SK-N-SH (cell line): ENCODE results near the gene CLDN6. TPM values are rescaled to one million over a fixed set of nuclear protein-coding genes. Genes with fewer than 3 reads are reported as not detected.

Source experiments
- CTCF ChIA-PET: fragments of 300-600, 350-600 bp; formaldehyde crosslinking; extraction: SDS; loops from one replicate; lab custom pipeline; 2021; lab: Yijun Ruan, JAX
- POLR2A ChIA-PET: fragments of 350-600 bp; sonication (Branson Sonifier 250); formaldehyde crosslinking; extraction: SDS; loops from one replicate; lab custom pipeline; 2020; ENCODE audit warnings: antibody characterized with exemption, inconsistent platforms; lab: Yijun Ruan, JAX
- DNase-seq: peaks from one replicate; pipeline ENCODE4 v3.0.0; 2012
- H2AFZ ChIP-seq: fragments of 200-600 bp; sonication (generic); 2 replicates; pipeline ENCODE4 v1.8.1; 2016; ENCODE audit warnings: antibody characterized with exemption, mild to moderate bottlenecking, low read depth
- H3F3A ChIP-seq: fragments of 200-600 bp; sonication (generic); replicated peaks from 2 replicates; pipeline ENCODE3; 2016; ENCODE audit warnings: antibody characterized with exemption, mild to moderate bottlenecking; ENCODE audit not compliant: insufficient read depth
- H3K27ac ChIP-seq, 2 experiments: fragments of 200-500 bp in 1 of 2; fragments of 200-600 bp in 1 of 2; sonication (Bioruptor generic) in 1 of 2; sonication (generic), shearing (Covaris generic) in 1 of 2; 2 replicates each; pipeline versions ENCODE4 v1.5.1 to v1.6.1; 2014 to 2016; ENCODE audit warnings: low read depth in 2 of 2, inconsistent platforms in 1 of 2, low read length in 1 of 2, mild to moderate bottlenecking in 1 of 2, mixed read lengths in 1 of 2
- H3K27me3 ChIP-seq: fragments of 200-600 bp; sonication (generic), shearing (Covaris generic); 2 replicates; pipeline ENCODE4 v1.6.1; 2016; ENCODE audit warnings: mixed run types; ENCODE audit not compliant: insufficient read depth
- H3K36me3 ChIP-seq, 2 experiments: fragments of 200-500 bp in 1 of 2; fragments of 200-600 bp in 1 of 2; sonication (Bioruptor generic) in 1 of 2; sonication (generic) in 1 of 2; replicated peaks in 1 of 2; 2 replicates each; pipeline versions ENCODE3 to v1.5.1; 2014 to 2016; ENCODE audit warnings: low read length in 1 of 2, mild to moderate bottlenecking in 1 of 2; ENCODE audit not compliant: insufficient read depth in 2 of 2, control insufficient read depth in 1 of 2
- H3K4me1 ChIP-seq, 2 experiments: fragments of 200-500 bp in 1 of 2; fragments of 200-600 bp in 1 of 2; sonication (Bioruptor generic) in 1 of 2; sonication (generic), shearing (Covaris generic) in 1 of 2; 2 replicates each; pipeline versions ENCODE4 v1.5.1 to v1.6.1; 2014 to 2016; ENCODE audit warnings: low read depth in 1 of 2, low read length in 1 of 2, mixed run types in 1 of 2; ENCODE audit not compliant: insufficient read depth in 2 of 2, control insufficient read depth in 1 of 2
- H3K4me2 ChIP-seq: fragments of 200-600 bp; sonication (generic), shearing (Covaris generic); 2 replicates; pipeline ENCODE4 v1.6.1; 2017; ENCODE audit warnings: mixed run types
- H3K4me3 ChIP-seq, 2 experiments: fragments of 200-500 bp in 1 of 2; fragments of 200-600 bp in 1 of 2; sonication (Bioruptor generic) in 1 of 2; sonication (generic), shearing (Covaris generic) in 1 of 2; 2 replicates each; pipeline versions ENCODE4 v1.5.1 to v1.8.1; 2014 to 2016; ENCODE audit warnings: low read depth in 2 of 2, inconsistent platforms in 1 of 2, low read length in 1 of 2, mild to moderate bottlenecking in 1 of 2, mixed read lengths in 1 of 2, moderate library complexity in 1 of 2
- H3K79me2 ChIP-seq: fragments of 200-600 bp; sonication (generic); 2 replicates; pipeline ENCODE4 v1.8.1; 2017; ENCODE audit warnings: mild to moderate bottlenecking; ENCODE audit not compliant: insufficient read depth
- H3K9ac ChIP-seq: fragments of 200-600 bp; sonication (generic); 2 replicates; pipeline ENCODE4 v1.6.1; 2017; ENCODE audit warnings: mixed run types
- H3K9me2 ChIP-seq: fragments of 200-600 bp; sonication (generic); 2 replicates; pipeline ENCODE4 v1.6.1; 2017; ENCODE audit warnings: mixed run types
- H3K9me3 ChIP-seq: fragments of 200-600 bp; sonication (generic); 2 replicates; pipeline ENCODE4 v1.6.1; 2017; ENCODE audit warnings: mixed run types, mild to moderate bottlenecking, moderate library complexity
- H4K20me1 ChIP-seq: fragments of 200-600 bp; sonication (generic); 2 replicates; pipeline ENCODE4 v1.6.1; 2017; ENCODE audit warnings: mild to moderate bottlenecking, mixed run types; ENCODE audit not compliant: insufficient read depth
- CTCF ChIP-seq: fragments of 200-600 bp; sonication (generic); IDR thresholded peaks from 2 replicates; pipeline ENCODE4 v1.6.1; 2017; ENCODE audit warnings: antibody characterized with exemption, mild to moderate bottlenecking, moderate library complexity
- ELF1 ChIP-seq: IDR thresholded peaks from 2 replicates; pipeline ENCODE4 v1.4.0; 2012
- FOSL2 ChIP-seq: IDR thresholded peaks from 2 replicates; pipeline ENCODE4 v1.4.0; 2012; ENCODE audit warnings: low read depth, mild to moderate bottlenecking, moderate library complexity, borderline replicate concordance
- FOXJ3 ChIP-seq: sonication (generic); formaldehyde crosslinking; IDR thresholded peaks from 2 replicates; pipeline ENCODE4 v1.5.1; 2020; ENCODE audit warnings: mild to moderate bottlenecking, missing genetic modification reagents
- FOXM1 ChIP-seq: IDR thresholded peaks from 2 replicates; pipeline ENCODE4 v1.4.0; 2012; ENCODE audit warnings: low read depth, mild to moderate bottlenecking
- GABPA ChIP-seq: IDR thresholded peaks from 2 replicates; pipeline ENCODE4 v1.4.0; 2012; ENCODE audit warnings: low read depth, mild to moderate bottlenecking
- JUND ChIP-seq: IDR thresholded peaks from 2 replicates; pipeline ENCODE4 v1.4.0; 2012
- MEF2A ChIP-seq: IDR thresholded peaks from 2 replicates; pipeline ENCODE4 v1.4.0; 2012; ENCODE audit warnings: low read depth, borderline replicate concordance
- NRF1 ChIP-seq: IDR thresholded peaks from 2 replicates; pipeline ENCODE4 v1.6.1; 2012; ENCODE audit warnings: low read depth, mild to moderate bottlenecking, low read length
- PBX3 ChIP-seq: IDR thresholded peaks from 2 replicates; pipeline ENCODE4; 2012
- REST ChIP-seq: IDR thresholded peaks from 2 replicates; pipeline ENCODE4 v1.6.1; 2012; ENCODE audit warnings: mild to moderate bottlenecking, low read depth, low read length, moderate library complexity
- RXRA ChIP-seq: IDR thresholded peaks from 2 replicates; pipeline ENCODE4 v1.4.0; 2012; ENCODE audit warnings: low read depth, mild to moderate bottlenecking, borderline replicate concordance
- SIN3A ChIP-seq: IDR thresholded peaks from 2 replicates; pipeline ENCODE4 v1.6.1; 2012; ENCODE audit warnings: low read depth, mild to moderate bottlenecking, low read length, moderate library complexity, borderline replicate concordance
- WGBS: methylation state at CpG from one replicate; pipeline ENCODE4 v1.1.6; 2017; ENCODE audit warnings: low lambda C conversion rate; 5-methylcytosine and 5-hydroxymethylcytosine counted together
- polyA plus RNA-seq, 3 experiments: library from polyadenylated mRNA; depleted of rRNA; stranded (reverse); fragments of >200 nt; gene quantifications; 2 replicates each; pipeline ENCODE4 v1.2.3, GENCODE V29; 2012
- TF ChIP-seq, protein P1 (sequence below): IDR thresholded peaks from 2 replicates; pipeline ENCODE4 v1.4.0; 2012; ENCODE audit warnings: low read depth, borderline replicate concordance

CLDN6 gene
- polyA plus RNA-seq, 1 of the 3 experiments (the other 2 are of a cell fraction) = 0.20 TPM

DNA sequence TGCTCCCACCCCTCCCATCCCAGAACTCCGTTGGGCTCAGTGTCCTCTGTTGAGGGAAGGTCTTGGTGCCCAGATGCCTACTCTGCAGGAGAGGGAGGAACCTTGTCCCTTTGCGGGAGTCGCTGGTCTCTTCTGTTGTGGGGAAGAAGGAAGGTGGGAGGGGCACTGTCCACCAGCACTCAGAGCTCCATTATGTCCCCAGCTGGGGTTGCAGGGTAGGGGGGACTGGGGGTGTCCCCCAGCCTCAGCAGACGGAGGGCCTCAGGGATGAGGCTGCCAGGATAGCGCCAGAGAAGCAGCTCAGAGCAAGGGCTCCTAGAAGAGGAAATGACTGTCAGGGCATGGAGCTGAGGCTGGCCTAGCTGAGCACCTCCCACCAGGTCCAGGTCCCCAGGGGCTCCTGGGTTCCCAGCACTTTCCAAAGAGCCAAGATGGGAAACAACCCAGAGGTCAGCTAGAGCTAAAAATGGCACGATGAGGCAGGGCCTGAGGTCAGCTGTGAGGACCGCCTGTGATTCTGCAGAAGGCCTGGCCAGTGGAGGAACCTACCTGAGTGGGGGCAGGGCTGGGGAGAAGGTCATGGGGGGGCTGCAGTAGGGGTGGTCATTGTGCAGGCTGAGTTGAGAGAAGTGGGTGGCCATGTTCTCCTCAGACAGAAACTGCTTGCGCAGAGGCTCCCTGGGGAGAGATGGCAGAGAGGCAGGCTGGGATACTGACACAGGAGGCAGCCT lies 4.9 kb upstream of the CLDN6 start:
- Histone ChIP-seq H3K9me2 (no peaks in the 10 kb centered on the region), H3K79me2 (peaks cover 11% of the 10 kb centered on the region; the same call in 1 of the 2 replicates)

GRCh38 chr16:3022208-3022683 lies 4.3 kb upstream of the CLDN6 start:
- H3K4me1 ChIP-seq = peaks cover 8 to 33% of the 10 kb centered on the region in 2 experiments; a peak in 3 of 4 replicates
- peak overlapping the region; percentile 80 to 88; a peak in 3 of 4 replicates for H3K4me3 ChIP-seq
- H3K9me3 ChIP-seq = no peaks in the 10 kb centered on the region
- H3K9me2 ChIP-seq = no peaks in the 10 kb centered on the region
- H3K79me2 ChIP-seq = peaks cover 11% of the 10 kb centered on the region; the same call in 1 of the 2 replicates
- peak overlapping the region; percentile 100 for H3K9ac ChIP-seq
- ChIA-PET POLR2A (no interaction called here), CTCF (interaction anchor here (0.9 to 8.5 kb wide), 5 partner anchors 9 to 60 kb away, joined by 3 to 111 read pairs (median 4); no protein-coding TSS in a partner anchor)
- H3K27me3 ChIP-seq = no peaks in the 10 kb centered on the region
- peak overlapping the region; percentile 99 for H3K4me2 ChIP-seq
- peak overlapping the region; percentile 94 to 99 for H3K27ac ChIP-seq
- H3K36me3 ChIP-seq = peaks cover 16 to 20% of the 10 kb centered on the region in 2 experiments
- DNase-seq = no peak
- peaks cover 45% of the 10 kb centered on the region for H3F3A ChIP-seq
- no peak overlapping the region for H2AFZ ChIP-seq
- 3% methylated on average over 8 of the region's 8 CpGs for WGBS
- peaks cover 8% of the 10 kb centered on the region for H4K20me1 ChIP-seq
- TF ChIP-seq ELF1 = no peak
- TF ChIP-seq FOXJ3 (CRISPR knock-in tag) = no peak
- TF ChIP-seq CTCF = no peak
- TF ChIP-seq REST = 0 out of 2 replicates have a peak, but pooled peaks have one; percentile 24
- no peak for TF ChIP-seq NRF1
- no peak; the same call in 1 of the 2 replicates for TF ChIP-seq MEF2A
- TF ChIP-seq SIN3A = peak; percentile 64; the same call in 1 of the 2 replicates
- peak; percentile 62; the same call in 1 of the 2 replicates for TF ChIP-seq RXRA
- TF ChIP-seq PBX3 = peak; percentile 48
- TF ChIP-seq FOXM1 = 0 out of 2 replicates have a peak, but pooled peaks have one; percentile 36

More for the DNA sequence above, 4.9 kb upstream of the CLDN6 start:
- Histone ChIP-seq H3K4me3 (peak overlapping the region; percentile 80 to 88), H3K27ac (peak overlapping the region; percentile 94 to 99), H3K4me1 (peaks cover 8 to 33% of the 10 kb centered on the region in 2 experiments; a peak in 3 of 4 replicates), H3F3A (peaks cover 51% of the 10 kb centered on the region), H3K36me3 (peaks cover 21 to 26% of the 10 kb centered on the region in 2 experiments), H3K9me3 (no peaks in the 10 kb centered on the region), H3K9ac (peak overlapping the region; percentile 100), H2AFZ (no peak overlapping the region), H3K27me3 (no peaks in the 10 kb centered on the region), H3K4me2 (peak overlapping the region; percentile 99), H4K20me1 (peaks cover 10% of the 10 kb centered on the region)
- WGBS = 7% methylated on average over 8 of the region's 8 CpGs
- ChIA-PET CTCF (interaction anchor here (0.7 to 8.5 kb wide), 6 partner anchors 9 to 66 kb away, joined by 3 to 111 read pairs (median 4); no protein-coding TSS in a partner anchor), POLR2A (no interaction called here)
- TF ChIP-seq GABPA = 0 out of 2 replicates have a peak, but pooled peaks have one; percentile 3
- TF ChIP-seq ELF1 = peak; percentile 8; the same call in 1 of the 2 replicates
- TF ChIP-seq NRF1 = no peak
- peak; percentile 31; the same call in 1 of the 2 replicates for TF ChIP-seq MEF2A
- TF ChIP-seq, protein P1, sequence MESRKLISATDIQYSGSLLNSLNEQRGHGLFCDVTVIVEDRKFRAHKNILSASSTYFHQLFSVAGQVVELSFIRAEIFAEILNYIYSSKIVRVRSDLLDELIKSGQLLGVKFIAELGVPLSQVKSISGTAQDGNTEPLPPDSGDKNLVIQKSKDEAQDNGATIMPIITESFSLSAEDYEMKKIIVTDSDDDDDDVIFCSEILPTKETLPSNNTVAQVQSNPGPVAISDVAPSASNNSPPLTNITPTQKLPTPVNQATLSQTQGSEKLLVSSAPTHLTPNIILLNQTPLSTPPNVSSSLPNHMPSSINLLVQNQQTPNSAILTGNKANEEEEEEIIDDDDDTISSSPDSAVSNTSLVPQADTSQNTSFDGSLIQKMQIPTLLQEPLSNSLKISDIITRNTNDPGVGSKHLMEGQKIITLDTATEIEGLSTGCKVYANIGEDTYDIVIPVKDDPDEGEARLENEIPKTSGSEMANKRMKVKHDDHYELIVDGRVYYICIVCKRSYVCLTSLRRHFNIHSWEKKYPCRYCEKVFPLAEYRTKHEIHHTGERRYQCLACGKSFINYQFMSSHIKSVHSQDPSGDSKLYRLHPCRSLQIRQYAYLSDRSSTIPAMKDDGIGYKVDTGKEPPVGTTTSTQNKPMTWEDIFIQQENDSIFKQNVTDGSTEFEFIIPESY = 0 out of 2 replicates have a peak, but pooled peaks have one; percentile 18
- no peak for TF ChIP-seq FOSL2
- no peak for TF ChIP-seq JUND
- 0 out of 2 replicates have a peak, but pooled peaks have one; percentile 9 for TF ChIP-seq FOXM1
- DNase-seq = no peak
